ENCODE results near the gene AFF3.

The AFF3 gene

GRCh38 chr2:100010606-100011005, 131.8 kb downstream of the AFF3 start:
- Histone ChIP-seq H3K36me3 (replicated peaks; ENCODE audit: low read depth, low read length) (peaks cover 27% of the 10 kb centered on the region), H3K4me2 (ENCODE audit: low read length) (no peak overlapping the region), H3K9ac (ENCODE audit: low read length) (no peak overlapping the region), H4K20me1 (ENCODE audit: insufficient read depth, low read length) (peaks cover 11% of the 10 kb centered on the region), H3K9me3 (ENCODE audit: insufficient read depth, low read length) (no peaks in the 10 kb centered on the region), H3K4me3 (ENCODE audit: low read length) (no peak overlapping the region), H3K79me2 (ENCODE audit: low read length) (peaks cover 1% of the 10 kb centered on the region), H3K4me1 (ENCODE audit: low read length) (peaks cover 13% of the 10 kb centered on the region), H2AFZ (ENCODE audit: low read depth, low read length) (no peak overlapping the region), H3K27me3 (ENCODE audit: low read depth, low read length) (no peaks in the 10 kb centered on the region), H3K27ac (ENCODE audit: low read length) (no peak overlapping the region)
- TF ChIP-seq EZH2phosphoT487 (IDR thresholded peaks at IDR 0.05; ENCODE audit: low read depth) = no peak
- TF ChIP-seq CTCF (IDR thresholded peaks at IDR 0.05; ENCODE audit: low read depth, low read length) = no peak

GRCh38 chr2:100009743-100010142, 132.6 kb downstream of the AFF3 start:
- Histone ChIP-seq H3K27me3 (ENCODE audit: low read depth, low read length) (no peaks in the 10 kb centered on the region), H3K4me1 (ENCODE audit: low read length) (peaks cover 13% of the 10 kb centered on the region), H2AFZ (ENCODE audit: low read depth, low read length) (no peak overlapping the region), H3K27ac (ENCODE audit: low read length) (no peak overlapping the region), H3K36me3 (replicated peaks; ENCODE audit: low read depth, low read length) (peaks cover 34% of the 10 kb centered on the region), H4K20me1 (ENCODE audit: insufficient read depth, low read length) (peaks cover 8% of the 10 kb centered on the region; the same call in 1 of the 2 replicates), H3K79me2 (ENCODE audit: low read length) (no peaks in the 10 kb centered on the region; the same call in 1 of the 2 replicates), H3K4me2 (ENCODE audit: low read length) (no peak overlapping the region), H3K9me3 (ENCODE audit: insufficient read depth, low read length) (no peaks in the 10 kb centered on the region), H3K4me3 (ENCODE audit: low read length) (no peak overlapping the region), H3K9ac (ENCODE audit: low read length) (no peak overlapping the region)
- TF ChIP-seq CTCF (IDR thresholded peaks at IDR 0.05; ENCODE audit: low read depth, low read length) (no peak), EZH2phosphoT487 (IDR thresholded peaks at IDR 0.05; ENCODE audit: low read depth) (no peak)

GRCh38 chr2:100008956-100009355, 133.4 kb downstream of the AFF3 start:
- H3K9ac ChIP-seq (ENCODE audit: low read length) = no peak overlapping the region
- no peak overlapping the region for H3K4me3 ChIP-seq (ENCODE audit: low read length)
- no peak overlapping the region for H2AFZ ChIP-seq (ENCODE audit: low read depth, low read length)
- H3K27me3 ChIP-seq (ENCODE audit: low read depth, low read length) = no peaks in the 10 kb centered on the region
- peaks cover 36% of the 10 kb centered on the region for H3K36me3 ChIP-seq (replicated peaks; ENCODE audit: low read depth, low read length)
- no peak overlapping the region for H3K27ac ChIP-seq (ENCODE audit: low read length)
- H3K4me2 ChIP-seq (ENCODE audit: low read length) = no peak overlapping the region
- TF ChIP-seq EZH2phosphoT487 (IDR thresholded peaks at IDR 0.05; ENCODE audit: low read depth) (no peak), CTCF (IDR thresholded peaks at IDR 0.05; ENCODE audit: low read depth, low read length) (no peak)
- no peaks in the 10 kb centered on the region for H3K9me3 ChIP-seq (ENCODE audit: insufficient read depth, low read length)
- peaks cover 13% of the 10 kb centered on the region for H3K4me1 ChIP-seq (ENCODE audit: low read length)
- peaks cover 3% of the 10 kb centered on the region; the same call in 1 of the 2 replicates for H4K20me1 ChIP-seq (ENCODE audit: insufficient read depth, low read length)
- no peaks in the 10 kb centered on the region; the same call in 1 of the 2 replicates for H3K79me2 ChIP-seq (ENCODE audit: low read length)

GRCh38 chr2:100006516-100006915, 135.9 kb downstream of the AFF3 start:
- Histone ChIP-seq H3K4me2 (ENCODE audit: low read length) (no peak overlapping the region), H3K79me2 (ENCODE audit: low read length) (0 out of 2 replicates have a peak, but pooled peaks cover 3% of the 10 kb centered on the region), H3K27ac (ENCODE audit: low read length) (no peak overlapping the region), H3K4me3 (ENCODE audit: low read length) (no peak overlapping the region), H3K9me3 (ENCODE audit: insufficient read depth, low read length) (no peaks in the 10 kb centered on the region), H3K9ac (ENCODE audit: low read length) (no peak overlapping the region), H2AFZ (ENCODE audit: low read depth, low read length) (no peak overlapping the region), H4K20me1 (ENCODE audit: insufficient read depth, low read length) (no peaks in the 10 kb centered on the region), H3K4me1 (ENCODE audit: low read length) (peaks cover 14% of the 10 kb centered on the region), H3K27me3 (ENCODE audit: low read depth, low read length) (no peaks in the 10 kb centered on the region), H3K36me3 (replicated peaks; ENCODE audit: low read depth, low read length) (peaks cover 42% of the 10 kb centered on the region)
- TF ChIP-seq CTCF (IDR thresholded peaks at IDR 0.05; ENCODE audit: low read depth, low read length) (no peak), EZH2phosphoT487 (IDR thresholded peaks at IDR 0.05; ENCODE audit: low read depth) (no peak)
